ENCODE data around the gene EFNA1.
A peak's percentile ranks its signal among the peaks of the same experiment; 100 is the strongest.

Gene EFNA1

GRCh38 chr1:155179112-155180031 is 51.7 kb downstream of the EFNA1 start:
- H3K36me3 Mint-ChIP-seq (ENCODE audit: insufficient read depth) = peaks cover 21% of the 10 kb centered on the region
- no peaks in the 10 kb centered on the region for H3K9me3 Mint-ChIP-seq

GRCh38 chr1:155181371-155182051 is 53.8 kb downstream of the EFNA1 start:
- Mint-ChIP-seq H3K9me3 (no peaks in the 10 kb centered on the region), H3K4me1 (ENCODE audit: low read depth in 2 of 2) (peaks cover 5 to 8% of the 10 kb centered on the region in 2 donors), H3K4me3 (no peak overlapping the region), H3K27me3 (no peaks in the 10 kb centered on the region), H3K36me3 (ENCODE audit: insufficient read depth) (peaks cover 21% of the 10 kb centered on the region), H3K27ac (no peak overlapping the region)
- no peak for DNase-seq
- no peak for ATAC-seq (replicated peaks)

More at GRCh38 chr1:155179112-155180031, 51.7 kb downstream of the EFNA1 start:
- ATAC-seq (replicated peaks) (no peak), DNase-seq (no peak)
- Mint-ChIP-seq H3K4me3 (no peak overlapping the region), H3K4me1 (ENCODE audit: low read depth in 2 of 2) (peaks cover 15 to 17% of the 10 kb centered on the region in 2 donors), H3K27me3 (no peaks in the 10 kb centered on the region), H3K27ac (peak overlapping the region in 1 of 2 donors; percentile 53)

DNA sequence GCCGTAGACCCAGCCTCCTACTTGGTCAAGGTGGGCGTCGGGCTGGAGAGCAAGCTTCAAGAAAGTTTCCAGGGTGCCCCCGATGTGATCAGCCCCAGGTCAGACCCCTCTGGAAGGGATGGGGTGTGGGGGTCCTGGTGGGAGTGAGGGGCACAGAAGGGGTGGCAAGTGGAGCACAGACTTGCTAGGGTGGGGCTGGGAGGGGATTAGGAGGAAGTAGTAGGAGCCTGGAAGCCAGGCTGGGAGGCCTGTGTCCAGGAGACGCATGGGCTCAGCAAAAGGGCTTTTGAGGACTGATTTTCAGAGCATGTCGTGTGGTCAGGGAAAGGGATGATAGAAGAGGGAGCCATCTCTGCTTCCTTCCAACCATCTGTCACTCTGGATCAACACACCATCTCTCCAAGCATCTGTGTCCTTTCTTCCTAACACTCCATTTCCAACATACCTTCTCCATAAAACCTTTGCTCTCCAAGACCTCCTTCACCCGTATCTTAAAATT is 54.4 kb downstream of the EFNA1 start:
- Mint-ChIP-seq H3K27ac (no peak overlapping the region), H3K4me1 (ENCODE audit: low read depth in 2 of 2) (peaks cover 0 to 3% of the 10 kb centered on the region in 2 donors), H3K27me3 (no peaks in the 10 kb centered on the region), H3K4me3 (no peak overlapping the region), H3K9me3 (no peaks in the 10 kb centered on the region), H3K36me3 (ENCODE audit: insufficient read depth) (peaks cover 17% of the 10 kb centered on the region)
- DNase-seq = no peak
- no peak for ATAC-seq (replicated peaks)

DNA sequence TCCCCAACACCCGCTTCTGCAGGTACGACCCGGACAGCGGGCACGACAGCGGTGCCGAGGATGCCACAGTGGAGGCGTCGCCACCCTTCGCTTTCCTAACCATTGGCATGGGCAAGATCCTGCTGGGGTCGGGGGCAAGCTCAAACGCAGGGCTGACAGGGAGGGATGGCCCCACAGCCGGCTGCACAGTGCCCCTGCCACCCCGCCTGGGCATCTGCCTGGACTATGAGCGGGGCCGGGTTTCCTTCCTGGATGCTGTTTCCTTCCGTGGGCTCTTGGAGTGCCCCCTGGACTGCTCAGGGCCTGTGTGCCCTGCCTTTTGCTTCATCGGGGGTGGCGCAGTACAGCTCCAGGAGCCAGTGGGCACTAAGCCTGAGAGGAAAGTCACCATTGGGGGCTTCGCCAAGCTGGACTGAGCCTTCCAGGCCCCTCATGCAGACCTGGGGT is 56.1 kb downstream of the EFNA1 start:
- Mint-ChIP-seq H3K4me1 (ENCODE audit: low read depth in 2 of 2) (peaks cover 2 to 4% of the 10 kb centered on the region in 2 donors), H3K36me3 (ENCODE audit: insufficient read depth) (peaks cover 22% of the 10 kb centered on the region), H3K4me3 (no peak overlapping the region), H3K27me3 (no peaks in the 10 kb centered on the region), H3K9me3 (no peaks in the 10 kb centered on the region), H3K27ac (no peak overlapping the region)
- DNase-seq (no peak), ATAC-seq (replicated peaks) (no peak)

GRCh38 chr1:155184351-155184811 is 56.7 kb downstream of the EFNA1 start:
- H3K9me3 Mint-ChIP-seq = no peaks in the 10 kb centered on the region
- peaks cover 2 to 4% of the 10 kb centered on the region in 2 donors for H3K4me1 Mint-ChIP-seq (ENCODE audit: low read depth in 2 of 2)
- no peaks in the 10 kb centered on the region for H3K27me3 Mint-ChIP-seq
- DNase-seq (no peak), ATAC-seq (replicated peaks) (no peak)
- H3K4me3 Mint-ChIP-seq = no peak overlapping the region
- no peak overlapping the region for H3K27ac Mint-ChIP-seq
- H3K36me3 Mint-ChIP-seq (ENCODE audit: insufficient read depth) = peaks cover 22% of the 10 kb centered on the region

Measured in effector memory CD8-positive, alpha-beta T cell (primary cell).